Keratinocyte (primary cell): ENCODE data around the gene PVR. TPM values are rescaled to one million over a fixed set of nuclear protein-coding genes. Genes with fewer than 3 reads are reported as not detected.

ENCODE experiments used
- DNase-seq: peaks from one replicate; pipeline ENCODE4 v3.0.0-alpha.2; 2011; ENCODE audit warnings: low read depth, missing footprints, low spot score
- FAIRE-seq: peaks from 2 replicates; lab custom pipeline; 2011; peaks lifted over from hg19 to GRCh38; lab: Jason Lieb, UNC
- H2AFZ ChIP-seq: 2 replicates; pipeline ENCODE4 v1.6.0; 2012; ENCODE audit warnings: low read length, control low read depth, inconsistent platforms; ENCODE audit not compliant: control insufficient read depth
- H3K27ac ChIP-seq: 2 replicates; pipeline ENCODE4 v1.5.1; 2011; ENCODE audit warnings: low read length; ENCODE audit not compliant: control insufficient read depth, insufficient read depth
- H3K27me3 ChIP-seq: 3 replicates; pipeline ENCODE4 v1.6.0; 2011; ENCODE audit warnings: low read length; ENCODE audit not compliant: control insufficient read depth, insufficient read depth; ENCODE audit errors: extremely low read depth
- H3K36me3 ChIP-seq, 2 experiments: 2 replicates in 1 of 2; 3 replicates in 1 of 2; pipeline ENCODE4 v1.5.1; 2011; ENCODE audit warnings: low read length in 2 of 2, mild to moderate bottlenecking in 1 of 2; ENCODE audit not compliant: control insufficient read depth in 2 of 2, insufficient read depth in 2 of 2; ENCODE audit errors: extremely low read depth in 1 of 2
- H3K4me1 ChIP-seq: 3 replicates; pipeline ENCODE4 v1.5.1; 2011; ENCODE audit warnings: low read length; ENCODE audit not compliant: control insufficient read depth, insufficient read depth; ENCODE audit errors: extremely low read depth
- H3K4me2 ChIP-seq: 3 replicates; pipeline ENCODE4 v1.6.0; 2011; ENCODE audit warnings: low read depth, low read length; ENCODE audit not compliant: control insufficient read depth, insufficient read depth; ENCODE audit errors: extremely low read depth
- H3K4me3 ChIP-seq, 3 experiments: fragments of 200-600 bp in 1 of 3; sonication (generic) in 1 of 3; 2 replicates in 2 of 3; 3 replicates in 1 of 3; pipeline ENCODE4 v1.5.1; 2011 to 2016; ENCODE audit warnings: low read length in 3 of 3, mild to moderate bottlenecking in 3 of 3, control low read depth in 2 of 3, inconsistent platforms in 1 of 3, low read depth in 1 of 3, mixed read lengths in 1 of 3, mixed run types in 1 of 3, moderate library complexity in 1 of 3; ENCODE audit not compliant: control insufficient read depth in 2 of 3, insufficient read depth in 2 of 3; ENCODE audit errors: extremely low read depth in 1 of 3
- H3K79me2 ChIP-seq: 2 replicates; pipeline ENCODE4 v1.6.0; 2012; ENCODE audit warnings: low read length; ENCODE audit not compliant: control insufficient read depth, insufficient read depth
- H3K9ac ChIP-seq: 3 replicates; pipeline ENCODE4 v1.6.0; 2011; ENCODE audit warnings: low read length; ENCODE audit not compliant: control insufficient read depth, insufficient read depth; ENCODE audit errors: extremely low read depth
- H3K9me1 ChIP-seq: 3 replicates; pipeline ENCODE4 v1.6.0; 2011; ENCODE audit warnings: low read length; ENCODE audit not compliant: control insufficient read depth, insufficient read depth; ENCODE audit errors: extremely low read depth
- H3K9me3 ChIP-seq: 2 replicates; pipeline ENCODE4 v1.5.1; 2012; ENCODE audit warnings: low read depth, low read length; ENCODE audit not compliant: control insufficient read depth
- H4K20me1 ChIP-seq: 3 replicates; pipeline ENCODE4 v1.6.0; 2011; ENCODE audit warnings: low read length; ENCODE audit not compliant: control insufficient read depth, insufficient read depth; ENCODE audit errors: extremely low read depth
- CTCF ChIP-seq, 3 experiments: IDR thresholded peaks in 1 of 3; conservative IDR thresholded peaks in 1 of 3; optimal IDR thresholded peaks in 1 of 3; 2 replicates in 2 of 3; 3 replicates in 1 of 3; pipeline versions ENCODE3 to v1.5.1; 2011; ENCODE audit warnings: low read length in 3 of 3, mild to moderate bottlenecking in 3 of 3, moderate library complexity in 2 of 3, control low read depth in 1 of 3, inconsistent platforms in 1 of 3; ENCODE audit not compliant: insufficient read depth in 2 of 3; ENCODE audit errors: extremely low read depth in 1 of 3
- EZH2 ChIP-seq: IDR thresholded peaks from one replicate; pipeline ENCODE4 v1.6.1; 2012; ENCODE audit warnings: inconsistent platforms, mild to moderate bottlenecking, low read length, moderate library complexity
- dilution Hi-C: fragments of 300-500 bp; cut with MboI; formaldehyde crosslinking; loops from one replicate; pipeline ENCODE4 v1.7.0; 2020; ENCODE audit warnings: low sequenced_read_pairs; ENCODE audit not compliant: extremely low pct_ligation_motif_present
- polyA plus RNA-seq, 5 experiments: library from polyadenylated mRNA; depleted of rRNA in 3 of 5; stranded (reverse) in 3 of 5; stranded (forward) in 1 of 5; unstranded in 1 of 5; fragments of >200 nt; gene quantifications; 1 replicate in 1 of 5; 2 replicates in 3 of 5; 3 replicates in 1 of 5; pipeline versions ENCODE4 v1.2.1 to v1.2.3, GENCODE V29; 2011 to 2012; ENCODE audit warnings: missing spikeins in 2 of 5, low read depth in 1 of 5, low replicate concordance in 1 of 5

Gene PVR
- polyA plus RNA-seq, 1 donor (not counting 4 experiments of a cell fraction or from before 2014, with no cell fraction given) = 48.1 TPM

GRCh38 chr19:44705502-44706010 is 61.8 kb downstream of the PVR start:
- Histone ChIP-seq H3K36me3 (no peaks in the 10 kb centered on the region), H2AFZ (no peak overlapping the region), H3K9ac (no peak overlapping the region), H3K9me3 (no peaks in the 10 kb centered on the region), H3K27me3 (peaks cover 3% of the 10 kb centered on the region), H3K79me2 (no peaks in the 10 kb centered on the region), H3K9me1 (no peaks in the 10 kb centered on the region), H3K4me1 (no peaks in the 10 kb centered on the region), H3K4me3 (no peak overlapping the region), H3K4me2 (no peak overlapping the region), H4K20me1 (no peaks in the 10 kb centered on the region), H3K27ac (no peak overlapping the region)
- no peak for TF ChIP-seq CTCF (optimal IDR thresholded peaks at IDR 0.05 in 1 of 3, IDR thresholded peaks at IDR 0.05 in 1 of 3, conservative IDR thresholded peaks at IDR 0.05 in 1 of 3; ENCODE audit: extremely low read depth in 1 of 3, insufficient read depth in 2 of 3, low read length in 3 of 3)
- no peak for TF ChIP-seq EZH2
- no peak for FAIRE-seq
- no peak for DNase-seq
- dilution Hi-C loops = no loop called here

GRCh38 chr19:44706506-44707236 is 63.0 kb downstream of the PVR start:
- Histone ChIP-seq H3K4me3 (no peak overlapping the region), H3K9ac (no peak overlapping the region), H3K4me1 (no peaks in the 10 kb centered on the region), H3K9me3 (no peaks in the 10 kb centered on the region), H3K27me3 (peaks cover 3% of the 10 kb centered on the region), H2AFZ (no peak overlapping the region), H3K36me3 (no peaks in the 10 kb centered on the region), H3K9me1 (no peaks in the 10 kb centered on the region), H3K79me2 (no peaks in the 10 kb centered on the region), H3K27ac (no peak overlapping the region), H3K4me2 (no peak overlapping the region), H4K20me1 (no peaks in the 10 kb centered on the region)
- TF ChIP-seq CTCF (optimal IDR thresholded peaks at IDR 0.05 in 1 of 3, IDR thresholded peaks at IDR 0.05 in 1 of 3, conservative IDR thresholded peaks at IDR 0.05 in 1 of 3; ENCODE audit: extremely low read depth in 1 of 3, insufficient read depth in 2 of 3, low read length in 3 of 3) = no peak
- TF ChIP-seq EZH2 = no peak
- FAIRE-seq (no peak), DNase-seq (no peak)
- dilution Hi-C loops = no loop called here
